HG03520 (cell line): Measurements from ENCODE around the gene HLA-DMA.

Experiments
- ATAC-seq: cut with Tn5 transposase; IDR thresholded peaks from one replicate; pipeline ENCODE4 v1.9.1; 2021; ENCODE audit warnings: mild to moderate bottlenecking, moderate library complexity; ENCODE audit not compliant: unreplicated experiment

The HLA-DMA gene

GRCh38 chr6:32952817-32953739, at the start of gene HLA-DMA:
HLA-DMA (minus strand) TSS chr6:32953097; CDS start chr6:32953036, 61 bp downstream.
- peak; percentile 80 for ATAC-seq

DNA sequence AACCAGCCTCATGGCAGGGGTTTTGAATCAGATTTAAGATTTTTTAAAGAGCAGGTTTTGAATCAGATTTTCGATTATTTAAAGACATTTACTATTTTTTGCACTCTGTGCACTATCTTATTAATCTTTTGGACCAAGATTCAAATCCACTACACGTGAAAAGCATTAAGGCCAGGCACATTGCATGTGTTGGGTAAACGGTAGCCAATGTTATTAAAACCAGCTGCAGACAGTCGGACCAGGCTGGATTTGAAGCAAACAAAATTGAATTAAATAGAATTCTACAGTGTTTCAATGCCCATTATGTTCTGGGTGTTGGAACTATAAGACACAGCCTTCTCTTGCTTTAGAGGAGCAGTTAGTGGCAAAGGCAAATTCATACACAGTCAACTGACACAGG, 48.8 kb upstream of the HLA-DMA start:
- ATAC-seq = no peak

DNA sequence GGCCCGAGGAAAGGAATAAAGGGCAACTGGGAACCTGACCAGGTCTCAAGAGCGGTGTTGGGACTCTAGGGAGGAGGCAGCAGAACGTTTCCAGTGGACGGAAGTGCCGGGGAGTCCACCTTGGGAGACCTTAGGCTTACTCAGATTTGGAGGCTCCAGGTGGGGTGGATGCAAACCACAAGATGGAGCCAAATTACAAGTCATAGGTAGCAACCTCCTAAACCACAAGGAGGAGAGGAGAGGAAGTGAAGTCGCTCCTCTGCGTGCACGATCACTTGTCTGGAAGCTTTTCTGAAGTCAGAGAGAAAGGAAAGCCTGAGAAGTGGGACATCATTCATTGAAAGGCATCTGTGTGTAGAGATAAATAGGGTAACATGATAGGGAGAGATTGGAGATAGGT, 47.2 kb upstream of the HLA-DMA start:
- no peak for ATAC-seq

- ATAC-seq = no peak
These were observed 42.6 kb upstream of the HLA-DMA start for GRCh38 chr6:32995448-32995847.

GRCh38 chr6:32993363-32993973, 40.6 kb upstream of the HLA-DMA start:
- no peak for ATAC-seq

GRCh38 chr6:32991972-32992371, 39.1 kb upstream of the HLA-DMA start:
- ATAC-seq = no peak

DNA sequence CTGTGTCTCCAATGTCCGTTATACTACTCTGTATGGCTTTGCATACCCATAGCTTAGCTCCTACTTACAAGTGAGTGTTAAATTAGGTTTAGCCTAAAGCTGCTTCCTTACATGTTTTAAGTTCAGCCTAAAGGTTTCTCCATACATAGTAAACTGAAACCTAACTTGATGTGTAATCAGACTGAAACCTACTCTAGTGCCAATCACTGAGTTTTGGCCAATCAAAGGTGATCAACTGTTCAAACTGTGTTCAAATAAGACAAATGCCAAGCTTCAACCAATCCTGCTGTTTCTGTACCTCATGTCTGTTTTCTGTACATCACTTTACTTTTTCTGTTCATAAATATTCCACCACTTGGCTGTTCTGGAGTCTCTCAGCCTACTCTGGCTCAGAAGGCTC, 36.5 kb upstream of the HLA-DMA start:
- no peak for ATAC-seq

DNA sequence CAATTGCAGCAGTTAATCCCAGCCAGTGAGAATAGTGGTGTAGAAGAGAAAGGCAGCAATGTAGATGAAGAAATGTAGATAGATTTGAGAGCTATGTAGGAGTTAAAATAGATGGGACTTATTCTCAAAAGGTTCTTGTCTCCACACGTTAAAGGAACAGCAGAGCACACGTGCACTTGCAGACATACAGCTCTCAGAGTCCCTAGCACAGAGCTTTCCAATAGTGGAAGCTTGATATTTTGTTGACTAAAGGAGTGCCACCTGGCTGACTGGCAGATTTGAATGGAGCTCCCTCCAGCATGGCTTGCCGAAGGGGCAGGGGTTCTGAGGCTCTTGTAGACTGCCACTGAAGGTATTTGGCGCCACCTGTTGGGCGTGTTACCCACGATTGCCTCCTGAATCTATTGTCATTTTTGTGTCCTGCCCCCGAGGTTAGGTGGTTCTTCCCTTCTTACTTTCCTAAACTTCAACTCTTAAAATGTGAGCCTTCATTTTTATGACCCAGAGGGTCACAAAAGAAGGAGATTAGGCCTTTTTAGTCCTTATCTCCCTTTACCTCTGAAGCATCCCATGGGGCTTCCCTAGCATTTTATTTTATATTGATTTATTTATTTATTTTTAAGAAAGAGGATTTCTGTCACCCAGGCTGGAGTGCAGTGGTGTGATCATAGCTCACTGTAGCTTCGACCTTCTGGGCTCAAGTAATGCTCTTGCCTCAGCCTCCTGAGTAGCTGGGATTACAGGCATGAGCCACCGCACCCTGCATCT, 31.9 kb upstream of the HLA-DMA start:
- no peak for ATAC-seq

- no peak for ATAC-seq
These were observed 31.2 kb upstream of the HLA-DMA start for GRCh38 chr6:32983964-32984621.

DNA sequence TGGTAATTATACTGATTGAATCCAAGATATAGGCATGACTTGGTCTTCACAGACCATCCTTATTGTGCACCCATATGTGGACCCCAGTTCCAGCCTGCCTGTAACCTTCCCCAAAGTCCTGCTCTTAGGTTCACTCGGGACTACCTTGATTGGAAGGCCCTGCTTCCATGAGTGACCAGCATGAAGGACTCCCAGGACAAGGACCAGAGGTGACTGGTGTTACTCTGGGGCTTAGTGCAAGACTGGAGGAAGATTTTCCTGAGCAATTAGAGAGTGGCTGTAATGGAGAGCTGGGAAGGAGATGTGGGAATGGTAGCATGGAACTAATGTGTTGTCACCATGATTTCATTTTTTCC, 30.6 kb upstream of the HLA-DMA start:
- ATAC-seq = no peak

- ATAC-seq = no peak
These were observed 30.0 kb upstream of the HLA-DMA start for GRCh38 chr6:32982702-32983492.

DNA sequence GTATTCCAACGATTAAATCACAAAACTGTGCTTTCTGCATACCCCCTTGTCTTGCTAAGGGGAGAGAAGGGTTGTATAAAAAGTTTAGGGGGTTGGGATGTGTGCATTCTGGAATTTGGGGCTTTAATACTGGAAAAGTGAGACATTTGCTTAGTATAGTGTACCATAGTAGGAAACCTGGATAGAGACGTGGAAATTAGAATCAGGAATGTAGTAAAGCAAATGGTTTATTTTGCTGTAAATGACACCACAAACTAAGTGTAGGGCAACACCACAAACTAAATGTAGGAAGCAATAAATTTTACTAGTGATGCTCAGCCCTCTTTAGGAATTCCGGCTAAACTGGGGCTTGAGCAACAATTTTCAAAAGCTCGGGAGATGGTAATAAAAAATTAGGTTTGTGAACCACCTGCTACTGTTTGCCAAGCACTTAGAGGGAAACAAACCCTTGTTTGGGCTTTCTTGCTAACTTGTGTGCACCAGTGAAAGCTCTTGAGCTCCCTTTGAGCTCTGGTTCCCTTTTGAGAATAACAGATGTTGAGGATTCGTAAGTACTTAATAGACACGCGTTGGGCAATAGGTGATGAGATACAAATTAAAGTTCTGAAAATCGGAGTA, 29.3 kb upstream of the HLA-DMA start:
- ATAC-seq = no peak

GRCh38 chr6:32980488-32981038, 27.7 kb upstream of the HLA-DMA start:
- no peak for ATAC-seq

DNA sequence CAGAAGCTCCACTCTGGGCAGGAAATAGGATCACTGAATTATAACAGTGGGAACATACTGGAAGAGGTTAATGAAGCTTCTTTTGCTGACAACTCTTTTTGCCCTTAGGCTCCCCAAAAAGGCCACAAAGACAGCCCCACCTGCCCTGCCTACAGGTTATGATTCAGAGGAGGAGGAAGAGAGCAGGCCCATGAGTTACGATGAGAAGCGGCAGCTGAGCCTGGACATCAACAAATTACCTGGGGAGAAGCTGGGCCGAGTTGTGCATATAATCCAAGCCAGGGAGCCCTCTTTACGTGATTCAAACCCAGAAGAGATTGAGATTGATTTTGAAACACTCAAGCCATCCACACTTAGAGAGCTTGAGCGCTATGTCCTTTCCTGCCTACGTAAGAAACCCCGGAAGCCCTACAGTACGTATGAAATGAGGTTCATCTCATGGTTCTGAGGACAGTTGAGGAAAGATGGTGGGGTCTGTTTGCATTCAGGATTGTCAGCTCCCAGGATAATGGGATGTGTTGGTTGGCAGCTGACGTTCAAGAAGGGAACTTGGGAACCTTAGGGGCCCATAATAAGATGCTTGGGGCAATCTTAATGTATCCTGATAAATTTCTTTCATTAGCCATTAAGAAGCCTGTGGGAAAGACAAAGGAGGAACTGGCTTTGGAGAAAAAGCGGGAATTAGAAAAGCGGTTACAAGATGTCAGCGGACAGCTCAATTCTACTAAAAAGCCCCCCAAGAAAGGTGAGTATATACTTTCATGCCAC, 27.0 kb upstream of the HLA-DMA start:
- no peak for ATAC-seq

DNA sequence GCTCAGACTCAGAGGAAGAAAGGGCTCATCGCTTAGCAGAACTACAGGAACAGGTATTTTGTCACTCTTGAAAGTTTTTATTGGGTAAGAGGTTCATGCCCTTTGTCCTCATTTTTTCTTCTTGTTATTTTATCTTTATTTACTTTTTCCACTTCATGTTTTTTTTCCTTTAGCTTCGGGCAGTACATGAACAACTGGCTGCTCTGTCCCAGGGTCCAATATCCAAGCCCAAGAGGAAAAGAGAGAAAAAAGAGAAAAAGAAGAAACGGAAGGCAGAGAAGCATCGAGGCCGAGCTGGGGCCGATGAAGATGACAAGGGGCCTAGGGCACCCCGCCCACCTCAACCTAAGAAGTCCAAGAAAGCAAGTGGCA, 25.0 kb upstream of the HLA-DMA start:
- ATAC-seq = no peak

- no peak for ATAC-seq
These were observed 24.5 kb upstream of the HLA-DMA start for GRCh38 chr6:32977272-32977952.

- ATAC-seq = no peak
These were observed 23.6 kb upstream of the HLA-DMA start for GRCh38 chr6:32976334-32977069.

GRCh38 chr6:32975886-32976285, 23.0 kb upstream of the HLA-DMA start:
- ATAC-seq = no peak
